Measurements from ENCODE around the gene COPB1. TPM values are rescaled to one million over a fixed set of nuclear protein-coding genes. Genes with fewer than 3 reads are reported as not detected.

The COPB1 gene
- polyA plus RNA-seq, 1 of the 3 experiments (the other 2 are of a cell fraction): 81.0 TPM

- H3K79me2 ChIP-seq (ENCODE audit: insufficient read depth): no peaks in the 10 kb centered on the region
- H3K36me3 ChIP-seq (replicated peaks in 1 of 2; ENCODE audit: control insufficient read depth in 1 of 2, insufficient read depth in 2 of 2, low read length in 1 of 2): no peaks in the 10 kb centered on the region
- H4K20me1 ChIP-seq (ENCODE audit: insufficient read depth): no peaks in the 10 kb centered on the region
- H3K9me2 ChIP-seq: no peaks in the 10 kb centered on the region
- no peak for TF ChIP-seq MAX (IDR thresholded peaks at IDR 0.05; ENCODE audit: low read depth)
- no peak for TF ChIP-seq RAD21 (IDR thresholded peaks at IDR 0.05; ENCODE audit: low read length)
- TF ChIP-seq GABPA (IDR thresholded peaks at IDR 0.05; ENCODE audit: low read depth): no peak
- no peak for TF ChIP-seq TCF12 (IDR thresholded peaks at IDR 0.05)
- no peak for TF ChIP-seq IRF3 (IDR thresholded peaks at IDR 0.05; ENCODE audit: low read depth, low read length)
- no peak for TF ChIP-seq NRF1 (IDR thresholded peaks at IDR 0.05; ENCODE audit: low read depth, low read length)
- TF ChIP-seq PBX3 (IDR thresholded peaks at IDR 0.05): no peak
- TF ChIP-seq SIN3A (IDR thresholded peaks at IDR 0.05; ENCODE audit: borderline replicate concordance, low read depth, low read length): no peak
- TF ChIP-seq SMC3 (IDR thresholded peaks at IDR 0.05; ENCODE audit: low read depth, low read length): no peak
- no peak for TF ChIP-seq RFX5 (IDR thresholded peaks at IDR 0.05; ENCODE audit: low read length)
- no peak for TF ChIP-seq FOXM1 (IDR thresholded peaks at IDR 0.05; ENCODE audit: low read depth)
- no peaks in the 10 kb centered on the region for H3K27me3 ChIP-seq (ENCODE audit: insufficient read depth)
- ChIA-PET CTCF (interaction anchor here (0.6 to 3.3 kb wide), 6 partner anchors 44 to 534 kb away, joined by 3 to 17 read pairs (median 3); partner anchors contain the start of genes CALCB and PDE3B), POLR2A (no interaction called here)
- peaks cover 0 to 5% of the 10 kb centered on the region in 2 experiments; a peak in 1 of 4 replicates for H3K4me1 ChIP-seq (ENCODE audit: control insufficient read depth in 1 of 2, insufficient read depth in 2 of 2, low read depth in 1 of 2, low read length in 1 of 2)
- no peaks in the 10 kb centered on the region for H3F3A ChIP-seq (replicated peaks; ENCODE audit: insufficient read depth)
- H2AFZ ChIP-seq (ENCODE audit: low read depth): no peak overlapping the region
- no peak overlapping the region for H3K4me2 ChIP-seq
- no peak for DNase-seq
- no peak overlapping the region for H3K9ac ChIP-seq
- 72% methylated on average over 3 of the region's 3 CpGs for WGBS (ENCODE audit: low lambda C conversion rate)
- H3K4me3 ChIP-seq (ENCODE audit: low read depth in 2 of 2, low read length in 1 of 2): no peak overlapping the region
- H3K27ac ChIP-seq (ENCODE audit: low read depth in 2 of 2, low read length in 1 of 2): no peak overlapping the region
- H3K9me3 ChIP-seq: no peaks in the 10 kb centered on the region
Measured at GRCh38 chr11:14538926-14539554, 39.4 kb upstream of the COPB1 start.

GRCh38 chr11:14538271-14538925 lies 38.8 kb upstream of the COPB1 start:
- no peak overlapping the region for H3K4me3 ChIP-seq (ENCODE audit: low read depth in 2 of 2, low read length in 1 of 2)
- no peak overlapping the region for H3K27ac ChIP-seq (ENCODE audit: low read depth in 2 of 2, low read length in 1 of 2)
- H2AFZ ChIP-seq (ENCODE audit: low read depth): no peak overlapping the region
- no peak for DNase-seq
- H3K9ac ChIP-seq: no peak overlapping the region
- no peaks in the 10 kb centered on the region for H3K27me3 ChIP-seq (ENCODE audit: insufficient read depth)
- ChIA-PET CTCF (interaction anchor here (0.6 to 3.3 kb wide), 12 partner anchors 9 to 1400 kb away, joined by 3 to 17 read pairs (median 3); partner anchors contain the start of genes CALCB and PDE3B), POLR2A (no interaction called here)
- no peaks in the 10 kb centered on the region for H3K79me2 ChIP-seq (ENCODE audit: insufficient read depth)
- H3F3A ChIP-seq (replicated peaks; ENCODE audit: insufficient read depth): no peaks in the 10 kb centered on the region
- H3K9me2 ChIP-seq: no peaks in the 10 kb centered on the region
- WGBS (ENCODE audit: low lambda C conversion rate): 79% methylated on average over 6 of the region's 6 CpGs
- H3K36me3 ChIP-seq (replicated peaks in 1 of 2; ENCODE audit: control insufficient read depth in 1 of 2, insufficient read depth in 2 of 2, low read length in 1 of 2): no peaks in the 10 kb centered on the region
- no peaks in the 10 kb centered on the region for H3K9me3 ChIP-seq
- no peak overlapping the region for H3K4me2 ChIP-seq
- no peaks in the 10 kb centered on the region for H4K20me1 ChIP-seq (ENCODE audit: insufficient read depth)
- H3K4me1 ChIP-seq (ENCODE audit: control insufficient read depth in 1 of 2, insufficient read depth in 2 of 2, low read depth in 1 of 2, low read length in 1 of 2): peaks cover 0 to 5% of the 10 kb centered on the region in 2 experiments; a peak in 1 of 4 replicates
- no peak for TF ChIP-seq PBX3 (IDR thresholded peaks at IDR 0.05)
- no peak for TF ChIP-seq FOXM1 (IDR thresholded peaks at IDR 0.05; ENCODE audit: low read depth)
- TF ChIP-seq CHD2 (IDR thresholded peaks at IDR 0.05; ENCODE audit: low read length, partially characterized antibody): no peak
- no peak for TF ChIP-seq SMC3 (IDR thresholded peaks at IDR 0.05; ENCODE audit: low read depth, low read length)
- no peak for TF ChIP-seq IRF3 (IDR thresholded peaks at IDR 0.05; ENCODE audit: low read depth, low read length)
- TF ChIP-seq GATA2 (CRISPR knock-in tag; IDR thresholded peaks at IDR 0.05): no peak
- TF ChIP-seq TAF1 (IDR thresholded peaks at IDR 0.05; ENCODE audit: borderline replicate concordance, low read depth, low read length): no peak
- TF ChIP-seq ELF1 (IDR thresholded peaks at IDR 0.05): no peak
- TF ChIP-seq USF2 (IDR thresholded peaks at IDR 0.05; ENCODE audit: borderline replicate concordance, low read depth, low read length): no peak
- TF ChIP-seq MAX (IDR thresholded peaks at IDR 0.05; ENCODE audit: low read depth): no peak
